H9 (cell line): ENCODE data around the gene ZNF764. TPM values are rescaled to one million over a fixed set of nuclear protein-coding genes. Genes with fewer than 3 reads are reported as not detected.
"Not testable (repeated sequence)": the region's sequence is repeated elsewhere in the genome, so short reads cannot be mapped to it uniquely, and the experiment has no call there.

ENCODE experiments used
- DNase-seq: peaks from one replicate; pipeline ENCODE4 v3.0.0-alpha.2; 2017
- H2AFZ ChIP-seq: one replicate; pipeline ENCODE4 v1.6.1; 2013; ENCODE audit warnings: mild to moderate bottlenecking, low read length, control low read depth, moderate library complexity
- H2AK5ac ChIP-seq: 2 replicates; pipeline ENCODE4 v1.6.1; 2013; ENCODE audit warnings: low read length, control low read depth, mixed read lengths; ENCODE audit not compliant: insufficient read length
- H2BK120ac ChIP-seq: one replicate; pipeline ENCODE4 v1.6.1; 2013; ENCODE audit warnings: low read depth, mild to moderate bottlenecking, low read length, control low read depth, inconsistent platforms; ENCODE audit not compliant: poor library complexity, severe bottlenecking
- H2BK12ac ChIP-seq: 2 replicates; pipeline ENCODE4 v1.6.1; 2013; ENCODE audit warnings: low read length, control low read depth, mixed read lengths, low read depth; ENCODE audit not compliant: insufficient read length
- H2BK15ac ChIP-seq: 2 replicates; pipeline ENCODE4 v1.6.1; 2013; ENCODE audit warnings: low read depth, low read length, control low read depth
- H2BK20ac ChIP-seq: one replicate; pipeline ENCODE4 v1.6.1; 2013; ENCODE audit warnings: low read depth, mild to moderate bottlenecking, low read length, control low read depth, inconsistent platforms; ENCODE audit not compliant: poor library complexity, severe bottlenecking
- H2BK5ac ChIP-seq: 2 replicates; pipeline ENCODE4 v1.6.1; 2013; ENCODE audit warnings: low read length, control low read depth, mixed read lengths; ENCODE audit not compliant: insufficient read length
- H3K14ac ChIP-seq: 2 replicates; pipeline ENCODE4 v1.6.1; 2013; ENCODE audit warnings: low read length, control low read depth; ENCODE audit not compliant: insufficient read depth
- H3K18ac ChIP-seq: 2 replicates; pipeline ENCODE4 v1.6.1; 2013; ENCODE audit warnings: low read depth, mild to moderate bottlenecking, mixed read lengths, low read length, control low read depth; ENCODE audit not compliant: insufficient read length
- H3K23ac ChIP-seq: 2 replicates; pipeline ENCODE4 v1.6.1; 2013; ENCODE audit warnings: low read length, control low read depth, mixed read lengths, low read depth; ENCODE audit not compliant: insufficient read length
- H3K23me2 ChIP-seq: 2 replicates; pipeline ENCODE4 v1.6.1; 2013; ENCODE audit warnings: low read depth, mild to moderate bottlenecking, mixed read lengths, low read length, control low read depth; ENCODE audit not compliant: insufficient read length, poor library complexity, severe bottlenecking
- H3K27ac ChIP-seq: 2 replicates; pipeline ENCODE4 v1.5.1; 2013; ENCODE audit warnings: low read length, control low read depth, mixed read lengths, low read depth; ENCODE audit not compliant: insufficient read length
- H3K27me3 ChIP-seq: 2 replicates; pipeline ENCODE4 v1.6.1; 2013; ENCODE audit warnings: low read length, control low read depth, inconsistent platforms; ENCODE audit not compliant: insufficient read depth
- H3K4ac ChIP-seq: 2 replicates; pipeline ENCODE4 v1.6.1; 2013; ENCODE audit warnings: low read depth, mild to moderate bottlenecking, control low read depth, inconsistent platforms, low read length, moderate library complexity
- H3K4me1 ChIP-seq: 2 replicates; pipeline ENCODE4 v1.6.1; 2013; ENCODE audit warnings: low read length, control low read depth, inconsistent platforms; ENCODE audit not compliant: insufficient read depth
- H3K4me2 ChIP-seq: 2 replicates; pipeline ENCODE4 v1.6.1; 2013; ENCODE audit warnings: low read length, control low read depth, mixed read lengths; ENCODE audit not compliant: insufficient read length, insufficient read depth
- H3K56ac ChIP-seq: 2 replicates; pipeline ENCODE4 v1.6.1; 2013; ENCODE audit warnings: low read depth, mild to moderate bottlenecking, mixed read lengths, low read length, control low read depth; ENCODE audit not compliant: insufficient read length
- H3K79me1 ChIP-seq: 2 replicates; pipeline ENCODE4 v1.6.1; 2013; ENCODE audit warnings: low read depth, mild to moderate bottlenecking, moderate library complexity, low read length, control low read depth, inconsistent platforms; ENCODE audit not compliant: insufficient read depth, poor library complexity, severe bottlenecking
- H3K79me2 ChIP-seq: 2 replicates; pipeline ENCODE4 v1.6.1; 2013; ENCODE audit warnings: low read length, control low read depth, inconsistent platforms; ENCODE audit not compliant: insufficient read depth
- H3K9ac ChIP-seq: 2 replicates; pipeline ENCODE4 v1.6.1; 2013; ENCODE audit warnings: low read length, control low read depth, mixed read lengths; ENCODE audit not compliant: insufficient read length; ENCODE audit errors: extremely low read depth
- H3K9me3 ChIP-seq: one replicate; pipeline ENCODE4 v1.6.1; 2013; ENCODE audit warnings: low read depth, low read length, inconsistent platforms; ENCODE audit not compliant: control insufficient read depth
- H3T11ph ChIP-seq: one replicate; pipeline ENCODE4 v1.6.1; 2013; ENCODE audit warnings: mild to moderate bottlenecking, low read length, control low read depth, inconsistent platforms
- H4K20me1 ChIP-seq: one replicate; pipeline ENCODE4 v1.6.1; 2013; ENCODE audit not compliant: control insufficient read depth, insufficient read length, insufficient read depth
- H4K5ac ChIP-seq: 2 replicates; pipeline ENCODE4 v1.6.1; 2013; ENCODE audit warnings: low read depth, mild to moderate bottlenecking, mixed read lengths, low read length, control low read depth; ENCODE audit not compliant: insufficient read length
- H4K8ac ChIP-seq: replicated peaks from 2 replicates; pipeline ENCODE4 v1.6.1; 2013; ENCODE audit warnings: low read length, control low read depth, mixed read lengths, low read depth; ENCODE audit not compliant: insufficient read length
- H4K91ac ChIP-seq: 2 replicates; pipeline ENCODE4 v1.6.1; 2013; ENCODE audit warnings: low read depth, mild to moderate bottlenecking, moderate library complexity, mixed read lengths, low read length, control low read depth; ENCODE audit not compliant: insufficient read length
- H3K27ac Mint-ChIP-seq, 3 experiments: 2 replicates in 2 of 3; 3 replicates in 1 of 3; pipeline ENCODE4 v1.8.0; 2020 to 2021; ENCODE audit warnings: mixed read lengths in 3 of 3, mild to moderate bottlenecking in 1 of 3, moderate library complexity in 1 of 3
- H3K27me3 Mint-ChIP-seq: 2 replicates; pipeline ENCODE4 v1.8.0; 2021; ENCODE audit warnings: low read depth, mild to moderate bottlenecking, moderate library complexity, mixed read lengths
- H3K36me3 Mint-ChIP-seq, 3 experiments: 2 replicates in 2 of 3; 3 replicates in 1 of 3; pipeline ENCODE4 v1.8.0; 2020 to 2021; ENCODE audit warnings: low read depth in 3 of 3, mixed read lengths in 3 of 3; ENCODE audit not compliant: insufficient read depth in 1 of 3
- H3K4me1 Mint-ChIP-seq, 2 experiments: 2 replicates each; pipeline ENCODE4 v1.8.0; 2020; ENCODE audit warnings: mixed read lengths in 2 of 2
- H3K4me3 Mint-ChIP-seq, 2 experiments: 2 replicates in 1 of 2; 3 replicates in 1 of 2; pipeline ENCODE4 v1.8.0; 2020 to 2021; ENCODE audit warnings: mild to moderate bottlenecking in 2 of 2, mixed read lengths in 2 of 2, moderate library complexity in 1 of 2
- H3K9me3 Mint-ChIP-seq, 2 experiments: 2 replicates in 1 of 2; 3 replicates in 1 of 2; pipeline ENCODE4 v1.8.0; 2020; ENCODE audit warnings: mild to moderate bottlenecking in 2 of 2, mixed read lengths in 2 of 2, moderate library complexity in 1 of 2
- WGBS: extraction: QIAGEN DNeasy Blood & Tissue Kit; methylation state at CpG from one replicate; pipeline ENCODE4 v1.1.7; 2013; ENCODE audit warnings: missing lambda C conversion rate, low lambda C conversion rate, mixed read lengths; ENCODE audit not compliant: insufficient read length; ENCODE audit errors: extremely low coverage; 5-methylcytosine and 5-hydroxymethylcytosine counted together
- total RNA-seq: library from RNA; stranded (reverse); gene quantifications from 2 replicates; pipeline ENCODE4 v1.2.1, GENCODE V29; 2021
- TF ChIP-seq, protein P1 (sequence below): fragments of 200-600 bp; sonication (generic); conservative IDR thresholded peaks from 3 replicates; pipeline ENCODE4 v1.8.0; 2021; ENCODE audit warnings: antibody characterized with exemption, mild to moderate bottlenecking

Gene ZNF764
- total RNA-seq, 1 experiment from 2014 or later: 11.4 TPM

DNA sequence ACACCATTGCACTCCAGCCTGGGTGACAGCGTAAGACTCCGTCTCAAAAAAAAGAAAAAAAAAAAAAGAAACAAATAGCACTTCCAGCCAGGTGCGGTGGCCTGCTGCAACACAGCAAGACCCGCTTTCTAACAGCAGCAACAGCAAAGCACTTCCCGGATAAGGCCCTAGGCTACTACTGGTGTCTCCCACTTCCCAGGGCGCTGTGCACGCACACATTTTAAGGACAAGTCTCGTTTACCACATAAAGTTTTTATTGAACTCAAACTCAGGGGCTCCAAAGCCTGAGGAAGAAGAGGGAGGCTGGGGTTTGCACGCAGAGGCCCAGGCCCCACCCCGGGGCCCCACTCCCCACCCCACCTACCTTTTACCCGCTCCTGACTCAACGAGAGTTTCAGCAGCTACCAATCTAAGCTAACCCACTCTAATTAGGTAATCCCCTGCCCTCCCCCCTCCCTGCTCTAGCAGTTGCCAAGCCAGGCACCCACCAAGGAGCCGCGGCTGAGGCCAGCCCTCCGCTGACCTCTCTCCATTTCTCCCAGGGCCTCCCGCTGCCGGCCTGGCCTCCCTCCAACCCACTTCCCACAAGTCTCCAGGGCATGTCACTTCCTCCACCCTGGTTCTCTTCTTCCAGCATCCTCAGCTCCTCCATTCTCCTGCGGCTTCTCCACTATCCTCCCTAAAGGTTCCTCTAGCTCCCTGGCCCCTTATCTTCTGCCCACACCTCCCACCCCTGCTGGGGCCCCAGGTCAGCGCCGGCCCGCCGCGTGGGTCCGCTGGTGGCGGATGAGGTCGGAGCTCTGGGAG, 34.2 kb downstream of the ZNF764 start:
- H4K8ac ChIP-seq: no peak overlapping the region
- Mint-ChIP-seq H3K9me3 (no peaks in the 10 kb centered on the region), H3K27me3 (no peaks in the 10 kb centered on the region), H3K27ac (no peak overlapping the region), H3K36me3 (peaks cover 0 to 13% (median 9%) of the 10 kb centered on the region in 3 experiments; a peak in 5 of 7 replicates), H3K4me1 (peaks cover 14 to 16% of the 10 kb centered on the region in 2 experiments), H3K4me3 (no peak overlapping the region)
- no peak overlapping the region for H2BK5ac ChIP-seq
- H3K4me1 ChIP-seq: peaks cover 2% of the 10 kb centered on the region; the same call in 1 of the 2 replicates
- H3T11ph ChIP-seq: no peak overlapping the region
- peaks cover 15% of the 10 kb centered on the region for H3K23me2 ChIP-seq
- no peaks in the 10 kb centered on the region for H3K79me1 ChIP-seq
- H3K4me2 ChIP-seq: no peak overlapping the region
- WGBS: no CpG with 5 or more reads among the region's 26 CpGs
- no peak overlapping the region for H3K9ac ChIP-seq
- no peak overlapping the region for H4K91ac ChIP-seq
- no peak overlapping the region for H4K5ac ChIP-seq
- no peak overlapping the region for H2BK120ac ChIP-seq
- no peak overlapping the region for H3K27ac ChIP-seq
- TF ChIP-seq, protein P1, sequence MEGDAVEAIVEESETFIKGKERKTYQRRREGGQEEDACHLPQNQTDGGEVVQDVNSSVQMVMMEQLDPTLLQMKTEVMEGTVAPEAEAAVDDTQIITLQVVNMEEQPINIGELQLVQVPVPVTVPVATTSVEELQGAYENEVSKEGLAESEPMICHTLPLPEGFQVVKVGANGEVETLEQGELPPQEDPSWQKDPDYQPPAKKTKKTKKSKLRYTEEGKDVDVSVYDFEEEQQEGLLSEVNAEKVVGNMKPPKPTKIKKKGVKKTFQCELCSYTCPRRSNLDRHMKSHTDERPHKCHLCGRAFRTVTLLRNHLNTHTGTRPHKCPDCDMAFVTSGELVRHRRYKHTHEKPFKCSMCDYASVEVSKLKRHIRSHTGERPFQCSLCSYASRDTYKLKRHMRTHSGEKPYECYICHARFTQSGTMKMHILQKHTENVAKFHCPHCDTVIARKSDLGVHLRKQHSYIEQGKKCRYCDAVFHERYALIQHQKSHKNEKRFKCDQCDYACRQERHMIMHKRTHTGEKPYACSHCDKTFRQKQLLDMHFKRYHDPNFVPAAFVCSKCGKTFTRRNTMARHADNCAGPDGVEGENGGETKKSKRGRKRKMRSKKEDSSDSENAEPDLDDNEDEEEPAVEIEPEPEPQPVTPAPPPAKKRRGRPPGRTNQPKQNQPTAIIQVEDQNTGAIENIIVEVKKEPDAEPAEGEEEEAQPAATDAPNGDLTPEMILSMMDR: no peak
- H3K4ac ChIP-seq: no peak overlapping the region
- H2AFZ ChIP-seq: no peak overlapping the region
- H3K56ac ChIP-seq: no peak overlapping the region
- no peaks in the 10 kb centered on the region for H4K20me1 ChIP-seq
- H3K79me2 ChIP-seq: no peaks in the 10 kb centered on the region
- no peak overlapping the region for H2BK12ac ChIP-seq
- H3K27me3 ChIP-seq: no peaks in the 10 kb centered on the region
- DNase-seq: no peak
- no peak overlapping the region for H2BK15ac ChIP-seq
- H2AK5ac ChIP-seq: no peak overlapping the region
- H3K14ac ChIP-seq: no peak overlapping the region
- H3K9me3 ChIP-seq: no peaks in the 10 kb centered on the region
- H3K18ac ChIP-seq: no peak overlapping the region
- no peak overlapping the region for H2BK20ac ChIP-seq
- H3K23ac ChIP-seq: no peak overlapping the region

- H3K23ac ChIP-seq, H3K27ac Mint-ChIP-seq, DNase-seq, H2BK120ac ChIP-seq, H2BK15ac ChIP-seq, H4K8ac ChIP-seq, H3K4ac ChIP-seq, H3K4me1 ChIP-seq, H3K27me3 Mint-ChIP-seq, H3K9ac ChIP-seq, H3T11ph ChIP-seq, H3K9me3 Mint-ChIP-seq, H3K27me3 ChIP-seq, H3K56ac ChIP-seq, H2BK5ac ChIP-seq, H4K20me1 ChIP-seq, H4K91ac ChIP-seq, H3K4me2 ChIP-seq, H3K27ac ChIP-seq, H3K4me3 Mint-ChIP-seq, H3K14ac ChIP-seq, H2AFZ ChIP-seq, H2BK20ac ChIP-seq, H4K5ac ChIP-seq, H2BK12ac ChIP-seq, H2AK5ac ChIP-seq, H3K18ac ChIP-seq, H3K9me3 ChIP-seq, H3K79me1 ChIP-seq, H3K79me2 ChIP-seq, H3K4me1 Mint-ChIP-seq: not testable (repeated sequence)
- H3K36me3 Mint-ChIP-seq: peaks cover 0 to 13% (median 9%) of the 10 kb centered on the region in 3 experiments; a peak in 5 of 7 replicates
- no CpG with 5 or more reads among the region's 12 CpGs for WGBS
- peaks cover 15% of the 10 kb centered on the region for H3K23me2 ChIP-seq
Measured at GRCh38 chr16:30522702-30523463, 35.3 kb downstream of the ZNF764 start.
